GM12878 (cell line): ENCODE measurements around the gene INHBE. TPM values are rescaled to one million over a fixed set of nuclear protein-coding genes. Genes with fewer than 3 reads are reported as not detected.

Source experiments
- ATF7 ChIP-seq: fragments of 450-650 bp; IDR thresholded peaks from 2 replicates; pipeline ENCODE4 v1.6.1; 2016; ENCODE audit warnings: low read depth, mild to moderate bottlenecking
- BCL11A ChIP-seq: IDR thresholded peaks from 2 replicates; pipeline ENCODE4 v1.6.1; 2011; ENCODE audit warnings: low read depth, low read length
- BRCA1 ChIP-seq: IDR thresholded peaks from 2 replicates; pipeline ENCODE4 v1.6.1; 2011; ENCODE audit warnings: low read depth, low read length, improper control_type of control experiment
- CHD4 ChIP-seq: fragments of 200-600 bp; sonication (generic); IDR thresholded peaks from 2 replicates; pipeline ENCODE4 v1.6.1; 2016; ENCODE audit warnings: mild to moderate bottlenecking
- CUX1 ChIP-seq: IDR thresholded peaks from 2 replicates; pipeline ENCODE4 v1.6.1; 2012; ENCODE audit warnings: improper control_type of control experiment, low read depth, low read length; ENCODE audit not compliant: insufficient replicate concordance
- GABPA ChIP-seq: IDR thresholded peaks from 2 replicates; pipeline ENCODE4 v1.6.1; 2014; ENCODE audit warnings: antibody characterized with exemption, low read depth, mild to moderate bottlenecking, inconsistent platforms
- IKZF1 ChIP-seq: fragments of 450-650 bp; conservative IDR thresholded peaks from 2 replicates; pipeline ENCODE4 v1.6.1; 2017; ENCODE audit warnings: antibody characterized with exemption, mild to moderate bottlenecking
- JUNB ChIP-seq: IDR thresholded peaks from 2 replicates; pipeline ENCODE4 v1.6.1; 2016; ENCODE audit warnings: antibody characterized with exemption, mild to moderate bottlenecking
- KLF5 ChIP-seq: fragments of 450-650 bp; IDR thresholded peaks from 2 replicates; pipeline ENCODE4 v1.6.1; 2014; ENCODE audit warnings: mild to moderate bottlenecking; ENCODE audit not compliant: partially characterized antibody
- LARP7 ChIP-seq: fragments of 450-650 bp; IDR thresholded peaks from 2 replicates; pipeline ENCODE4 v1.6.1; 2017; ENCODE audit warnings: mild to moderate bottlenecking
- MEF2B ChIP-seq: fragments of 450-650 bp; IDR thresholded peaks from 2 replicates; pipeline ENCODE4 v1.6.1; 2018; ENCODE audit warnings: mild to moderate bottlenecking, moderate library complexity; ENCODE audit not compliant: partially characterized antibody, poor library complexity, severe bottlenecking
- MYB ChIP-seq: fragments of 150-350 bp; IDR thresholded peaks from 2 replicates; pipeline ENCODE4 v1.6.1; 2014; ENCODE audit warnings: mild to moderate bottlenecking, low read depth, low read length, borderline replicate concordance
- NR2C2 ChIP-seq: IDR thresholded peaks from 2 replicates; pipeline ENCODE4 v1.6.1; 2011; ENCODE audit warnings: borderline replicate concordance, low read depth; ENCODE audit not compliant: control insufficient read depth, insufficient read length
- PAX8 ChIP-seq: fragments of 450-650 bp; IDR thresholded peaks from 2 replicates; pipeline ENCODE4 v1.6.1; 2017; ENCODE audit warnings: mild to moderate bottlenecking, moderate library complexity
- POLR2A ChIP-seq: IDR thresholded peaks from 2 replicates; pipeline ENCODE4 v1.6.1; 2011; ENCODE audit warnings: low read depth, mild to moderate bottlenecking, low read length
- POU2F2 ChIP-seq: IDR thresholded peaks from 3 replicates; pipeline ENCODE4 v1.6.1; 2011; ENCODE audit warnings: low read depth, mild to moderate bottlenecking, low read length, borderline replicate concordance
- RELA ChIP-seq: fragments of 450-650 bp; IDR thresholded peaks from 2 replicates; pipeline ENCODE4 v1.8.0; 2014; ENCODE audit warnings: borderline replicate concordance; ENCODE audit not compliant: partially characterized antibody
- SMAD5 ChIP-seq: IDR thresholded peaks from 2 replicates; pipeline ENCODE4 v1.6.1; 2016; ENCODE audit warnings: antibody characterized with exemption, low read depth
- SMC3 ChIP-seq: IDR thresholded peaks from 2 replicates; pipeline ENCODE4 v1.6.1; 2011; ENCODE audit warnings: low read length, improper control_type of control experiment, borderline replicate concordance
- TBL1XR1 ChIP-seq: IDR thresholded peaks from 2 replicates; pipeline ENCODE4 v1.6.1; 2012; ENCODE audit warnings: low read depth, low read length, improper control_type of control experiment
- TCF7 ChIP-seq: IDR thresholded peaks from 2 replicates; pipeline ENCODE4 v1.6.1; 2014; ENCODE audit warnings: antibody characterized with exemption, borderline replicate concordance
- ZBED1 ChIP-seq: IDR thresholded peaks from 2 replicates; pipeline ENCODE4 v1.6.1; 2016; ENCODE audit warnings: borderline replicate concordance
- ZNF217 ChIP-seq: fragments of 450-650 bp; IDR thresholded peaks from 2 replicates; pipeline ENCODE4 v1.6.1; 2017; ENCODE audit warnings: antibody characterized with exemption, mild to moderate bottlenecking
- polyA plus RNA-seq, 11 experiments: library from polyadenylated mRNA; depleted of rRNA in 4 of 11; unstranded in 6 of 11; stranded (reverse) in 5 of 11; fragments of >200 nt; fragmentation: Nextera tagmentation in 4 of 11; fragmentation: Illumina TruSeq in 1 of 11; extraction: Ambion mirVana in 4 of 11; extraction: Trizol in 1 of 11; gene quantifications; 1 replicate in 1 of 11; 2 replicates in 10 of 11; pipeline versions ENCODE4 v1.2.1 to v1.2.3, GENCODE V29; 2011 to 2016; ENCODE audit warnings: inconsistent platforms in 2 of 11, missing spikeins in 2 of 11, low read depth in 1 of 11
- total RNA-seq, 4 experiments: library from RNA; depleted of rRNA in 3 of 4; stranded (reverse); fragments of >200 nt in 3 of 4; fragmentation: Illumina TruSeq in 1 of 4; extraction: Trizol in 1 of 4; gene quantifications; 2 replicates each; pipeline versions ENCODE4 v1.2.1 to v1.2.3, GENCODE V29; 2013 to 2021
- TF ChIP-seq, protein P1 (sequence below): fragments of 450-650 bp; IDR thresholded peaks from 2 replicates; pipeline ENCODE4 v1.6.1; 2016; ENCODE audit warnings: mild to moderate bottlenecking

INHBE gene
- total and polyA plus RNA-seq, 10 of the 15 experiments (the other 5 are each of a cell fraction or from before 2014, with no cell fraction given), result 0.09 to 2.5 (median 0.37) TPM

DNA sequence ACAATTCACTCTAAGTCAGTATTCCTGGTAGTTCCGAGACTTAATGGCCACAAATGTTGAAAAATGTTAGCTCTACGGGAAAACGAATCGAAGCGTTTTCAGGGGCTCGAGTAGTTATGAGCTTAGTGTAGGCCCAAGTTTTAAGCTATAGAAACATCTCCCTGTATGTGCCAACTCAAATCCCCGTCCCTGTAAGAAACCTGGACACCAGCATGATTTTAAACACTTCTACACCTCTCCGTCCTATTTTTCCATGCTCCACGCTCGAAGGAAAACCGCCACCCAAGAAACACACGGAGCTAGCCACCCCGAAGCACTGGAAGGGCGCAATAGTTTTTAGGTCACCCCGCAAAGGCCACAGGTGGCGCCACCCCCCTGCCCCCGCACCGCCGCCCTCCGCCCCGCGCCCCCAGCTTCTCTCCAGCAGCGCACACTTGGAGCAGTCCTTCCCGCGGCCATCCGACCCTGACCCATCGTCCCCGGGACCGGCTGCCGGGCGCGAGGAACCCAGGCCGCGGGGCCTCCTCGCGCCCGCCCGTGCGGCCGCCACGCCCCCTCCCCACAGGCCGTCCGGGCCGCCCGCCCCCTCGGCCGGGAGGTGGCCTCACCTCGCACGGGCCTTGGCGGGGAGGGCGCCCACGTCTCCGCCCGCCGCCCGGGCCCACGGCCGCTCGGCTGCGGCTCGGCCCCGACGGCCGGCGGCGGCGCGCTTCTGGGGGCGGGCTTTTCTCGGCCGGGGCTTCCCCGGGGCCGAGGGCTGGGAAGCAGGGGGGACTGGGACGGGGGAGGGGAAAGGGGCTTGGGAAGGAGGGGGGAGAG lies 24.8 kb upstream of the INHBE start (continued):
- TF ChIP-seq POU2F2 (no peak), KLF5 (no peak), SMAD5 (no peak), SMC3 (no peak), CHD4 (no peak), ZNF217 (0 out of 2 replicates have a peak, but pooled peaks have one; percentile 21), ATF7 (no peak), BCL11A (no peak), TCF7 (no peak), MEF2B (no peak), LARP7 (no peak), TBL1XR1 (no peak), PAX8 (no peak), CUX1 (no peak), RELA (no peak), GABPA (no peak), POLR2A (peak; percentile 73; the same call in 1 of the 2 replicates), IKZF1 (peak; percentile 4), NR2C2 (no peak), BRCA1 (no peak), MYB (no peak), JUNB (no peak), ZBED1 (no peak)
- TF ChIP-seq, protein P1, sequence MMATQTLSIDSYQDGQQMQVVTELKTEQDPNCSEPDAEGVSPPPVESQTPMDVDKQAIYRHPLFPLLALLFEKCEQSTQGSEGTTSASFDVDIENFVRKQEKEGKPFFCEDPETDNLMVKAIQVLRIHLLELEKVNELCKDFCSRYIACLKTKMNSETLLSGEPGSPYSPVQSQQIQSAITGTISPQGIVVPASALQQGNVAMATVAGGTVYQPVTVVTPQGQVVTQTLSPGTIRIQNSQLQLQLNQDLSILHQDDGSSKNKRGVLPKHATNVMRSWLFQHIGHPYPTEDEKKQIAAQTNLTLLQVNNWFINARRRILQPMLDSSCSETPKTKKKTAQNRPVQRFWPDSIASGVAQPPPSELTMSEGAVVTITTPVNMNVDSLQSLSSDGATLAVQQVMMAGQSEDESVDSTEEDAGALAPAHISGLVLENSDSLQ, result no peak
